SU-DHL-6 (cell line): ENCODE data around the gene INPP4B.

Experiments
- H2AFZ ChIP-seq: fragments of 200-600 bp; sonication (generic); 2 replicates; pipeline ENCODE4 v1.6.1; 2014; ENCODE audit warnings: low read depth, mild to moderate bottlenecking, moderate library complexity, mixed read lengths, antibody characterized with exemption, low read length; ENCODE audit not compliant: severe bottlenecking
- H3F3A ChIP-seq: fragments of 200-600 bp; shearing (Covaris generic); 2 replicates; pipeline ENCODE4 v1.6.0; 2016; ENCODE audit warnings: antibody characterized with exemption, mild to moderate bottlenecking; ENCODE audit not compliant: insufficient read depth
- H3K27ac ChIP-seq: fragments of 200-600 bp; sonication (generic); 2 replicates; pipeline ENCODE4 v1.5.1; 2016; ENCODE audit warnings: low read depth, mild to moderate bottlenecking, low read length, moderate library complexity, mixed read lengths
- H3K27me3 ChIP-seq: fragments of 200-600 bp; sonication (generic), shearing (Covaris generic); 2 replicates; pipeline ENCODE4 v1.6.0; 2014; ENCODE audit warnings: mild to moderate bottlenecking, low read length
- H3K36me3 ChIP-seq: fragments of 200-600 bp; sonication (generic); 2 replicates; pipeline ENCODE4 v1.6.1; 2014; ENCODE audit warnings: mild to moderate bottlenecking, low read length, mixed read lengths
- H3K4me2 ChIP-seq: fragments of 300-600, 200-600 bp; shearing (Covaris generic), sonication (generic); 2 replicates; pipeline ENCODE4 v1.6.0; 2014; ENCODE audit warnings: low read length, low read depth, mild to moderate bottlenecking; ENCODE audit not compliant: poor library complexity, severe bottlenecking
- H3K4me3 ChIP-seq: fragments of 200-600 bp; sonication (generic); 2 replicates; pipeline ENCODE4 v1.5.1; 2014; ENCODE audit warnings: antibody characterized with exemption, low read length, mild to moderate bottlenecking, mixed read lengths; ENCODE audit not compliant: insufficient read depth, poor library complexity, severe bottlenecking
- H3K79me2 ChIP-seq: fragments of 200-600 bp; sonication (generic); 2 replicates; pipeline ENCODE4 v1.6.1; 2014; ENCODE audit warnings: mild to moderate bottlenecking, low read length, moderate library complexity; ENCODE audit not compliant: insufficient read depth
- H3K9ac ChIP-seq: fragments of 200-600 bp; sonication (generic); 2 replicates; pipeline ENCODE4 v1.7.0; 2014; ENCODE audit warnings: mild to moderate bottlenecking, low read length
- H3K9me2 ChIP-seq: fragments of 200-600 bp; sonication (generic); replicated peaks from 2 replicates; pipeline ENCODE4 v1.6.1; 2014; ENCODE audit warnings: low read length; ENCODE audit not compliant: insufficient read depth
- H3K9me3 ChIP-seq: fragments of 200-600 bp; sonication (generic); 2 replicates; pipeline ENCODE4 v1.6.1; 2014; ENCODE audit warnings: low read length, mixed read lengths; ENCODE audit not compliant: insufficient read depth
- H4K20me1 ChIP-seq: fragments of 200-600 bp; sonication (generic); 2 replicates; pipeline ENCODE4 v1.6.1; 2014; ENCODE audit warnings: low read depth, mild to moderate bottlenecking, antibody characterized with exemption, low read length, moderate library complexity, mixed read lengths
- CTCF ChIP-seq: fragments of 200-600 bp; sonication (generic); IDR thresholded peaks from one replicate; pipeline ENCODE4 v1.5.1; 2017; ENCODE audit warnings: antibody characterized with exemption, mild to moderate bottlenecking, low read length, moderate library complexity; ENCODE audit not compliant: insufficient read depth, poor library complexity, severe bottlenecking
- EZH2phosphoT487 ChIP-seq: fragments of 200-600 bp; sonication (generic), shearing (Covaris generic); conservative IDR thresholded peaks from 2 replicates; pipeline ENCODE4 v1.6.1; 2018; ENCODE audit warnings: mild to moderate bottlenecking, antibody characterized with exemption, low read length, moderate library complexity, mixed read lengths

Gene INPP4B

DNA sequence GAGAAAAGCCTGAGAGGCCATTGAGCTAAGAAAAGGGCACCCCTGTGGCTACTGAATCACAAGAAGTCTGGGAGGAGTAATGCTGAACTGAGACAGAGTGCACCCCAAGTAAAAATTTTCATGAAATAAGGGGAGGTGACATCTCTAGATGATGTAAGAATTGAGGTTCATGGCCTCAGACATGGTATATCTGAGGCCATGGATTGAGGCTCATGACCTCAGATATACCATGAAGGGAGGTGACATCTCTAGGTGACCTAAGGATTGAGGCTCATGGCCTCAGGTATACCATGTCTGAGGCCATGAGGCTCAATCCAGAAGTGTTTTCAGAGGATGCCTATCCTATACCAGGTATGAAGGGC is 560.9 kb downstream of the INPP4B start:
- H2AFZ ChIP-seq = no peak overlapping the region
- no peaks in the 10 kb centered on the region for H4K20me1 ChIP-seq

DNA sequence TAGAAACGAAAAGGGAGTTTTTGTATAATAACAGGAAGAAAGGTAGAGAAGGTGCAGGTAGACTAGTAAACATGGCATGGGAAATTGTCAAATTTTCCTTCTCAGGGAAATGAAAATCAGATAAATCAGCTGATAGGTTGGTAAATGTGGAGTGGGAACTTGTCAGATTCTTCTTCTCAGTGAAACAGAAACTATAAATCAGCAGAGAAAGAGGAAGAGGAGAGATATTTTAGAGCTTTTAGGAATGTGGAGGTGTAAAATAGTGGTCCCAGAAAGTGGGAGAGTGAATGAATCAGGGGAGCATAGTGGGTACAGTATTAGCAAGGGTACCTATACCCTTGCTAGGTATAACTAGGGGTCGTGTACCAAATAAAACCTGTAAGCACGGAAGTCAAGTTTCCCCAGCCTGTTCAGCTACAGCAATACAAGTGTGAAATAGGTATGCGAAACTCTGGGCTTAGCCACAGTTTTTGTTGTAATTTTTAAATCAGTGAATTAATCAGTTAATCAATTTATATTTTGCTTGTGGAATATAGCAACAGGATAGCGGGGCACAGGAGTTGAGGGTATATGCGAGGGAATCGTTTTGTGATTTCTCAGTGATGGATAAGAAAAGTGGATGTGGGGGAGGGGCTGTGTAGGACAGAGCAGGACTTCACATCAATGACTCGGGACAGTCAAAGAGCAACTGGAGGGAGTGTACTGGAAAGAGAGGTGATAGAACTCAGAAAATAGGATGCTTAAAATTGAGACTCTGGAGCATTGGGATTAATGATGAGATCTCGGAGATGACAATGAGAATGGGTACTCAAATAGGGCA is 561.5 kb downstream of the INPP4B start:
- Histone ChIP-seq H4K20me1 (no peaks in the 10 kb centered on the region), H3K27me3 (no peaks in the 10 kb centered on the region), H3F3A (no peaks in the 10 kb centered on the region), H3K79me2 (no peaks in the 10 kb centered on the region), H3K9me3 (no peaks in the 10 kb centered on the region), H3K4me2 (no peak overlapping the region), H3K36me3 (no peaks in the 10 kb centered on the region), H3K9ac (no peak overlapping the region), H3K27ac (no peak overlapping the region), H3K9me2 (no peaks in the 10 kb centered on the region), H2AFZ (no peak overlapping the region), H3K4me3 (no peak overlapping the region)
- no peak for TF ChIP-seq CTCF
- TF ChIP-seq EZH2phosphoT487 = no peak

More for the DNA sequence above, 560.9 kb downstream of the INPP4B start:
- no peaks in the 10 kb centered on the region for H3F3A ChIP-seq
- no peaks in the 10 kb centered on the region for H3K9me2 ChIP-seq
- H3K4me3 ChIP-seq = no peak overlapping the region
- TF ChIP-seq CTCF (no peak), EZH2phosphoT487 (no peak)
- no peaks in the 10 kb centered on the region for H3K36me3 ChIP-seq
- H3K9ac ChIP-seq = no peak overlapping the region
- no peak overlapping the region for H3K4me2 ChIP-seq
- H3K9me3 ChIP-seq = no peaks in the 10 kb centered on the region
- H3K79me2 ChIP-seq = no peaks in the 10 kb centered on the region
- no peak overlapping the region for H3K27ac ChIP-seq
- H3K27me3 ChIP-seq = no peaks in the 10 kb centered on the region

- Histone ChIP-seq H3K27ac (no peak overlapping the region), H3K36me3 (no peaks in the 10 kb centered on the region), H3K9me3 (no peaks in the 10 kb centered on the region), H3K4me2 (no peak overlapping the region), H3K79me2 (no peaks in the 10 kb centered on the region), H3K9me2 (no peaks in the 10 kb centered on the region), H3K27me3 (no peaks in the 10 kb centered on the region), H3F3A (no peaks in the 10 kb centered on the region), H2AFZ (no peak overlapping the region), H3K9ac (no peak overlapping the region), H4K20me1 (no peaks in the 10 kb centered on the region), H3K4me3 (no peak overlapping the region)
- TF ChIP-seq CTCF (no peak), EZH2phosphoT487 (no peak)
Measured at GRCh38 chr4:142282870-142283431, 563.1 kb downstream of the INPP4B start.
